ENCODE results near the gene ADM2.

The ADM2 gene

GRCh38 chr22:50469377-50470305, 11.7 kb upstream of the ADM2 start:
- DNase-seq (ENCODE audit: low read depth), result peak; percentile 18
- no peak for TF ChIP-seq CTCF (conservative IDR thresholded peaks at IDR 0.05; ENCODE audit: low read depth, low read length)
- H3K4me3 ChIP-seq (ENCODE audit: low read length), result no peak overlapping the region

- no peak overlapping the region for H3K4me3 ChIP-seq (ENCODE audit: low read length)
- DNase-seq (ENCODE audit: low read depth), result no peak
- TF ChIP-seq CTCF (conservative IDR thresholded peaks at IDR 0.05; ENCODE audit: low read depth, low read length), result no peak
Measured at GRCh38 chr22:50470491-50470890, 10.9 kb upstream of the ADM2 start.

DNA sequence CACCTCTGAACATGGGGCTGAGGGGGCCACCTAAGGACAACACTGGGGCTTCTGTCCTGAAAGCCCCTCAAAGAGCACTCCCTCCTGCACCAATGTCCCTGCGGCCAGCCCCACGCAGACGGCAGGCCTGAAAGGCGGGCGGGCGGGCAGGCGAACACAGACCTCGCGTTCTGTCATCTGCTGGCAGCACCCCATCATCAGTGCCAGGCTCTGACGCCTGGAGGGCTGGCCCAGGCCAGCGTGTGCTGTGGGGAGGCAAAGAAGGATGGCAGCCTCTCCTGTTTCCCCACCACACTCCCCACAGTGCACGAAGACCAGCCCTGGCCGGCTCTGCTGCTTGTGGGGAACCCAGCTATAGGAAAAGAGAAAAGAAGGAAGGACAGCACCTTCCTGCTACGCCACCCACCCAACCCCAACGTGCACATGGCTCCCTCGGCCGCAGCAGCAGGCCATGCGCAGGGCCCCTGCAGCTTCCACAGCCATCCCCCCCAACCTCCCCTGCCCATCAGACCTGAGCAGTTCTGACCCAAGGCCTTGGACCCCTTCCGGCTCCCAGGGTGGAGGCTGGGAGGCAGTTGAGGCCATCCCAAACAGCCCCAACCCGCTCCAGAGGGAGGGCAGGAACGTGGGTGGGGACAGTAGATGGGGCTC, 10.0 kb upstream of the ADM2 start:
- no peak for TF ChIP-seq CTCF (conservative IDR thresholded peaks at IDR 0.05; ENCODE audit: low read depth, low read length)
- H3K4me3 ChIP-seq (ENCODE audit: low read length), result no peak overlapping the region
- no peak for DNase-seq (ENCODE audit: low read depth)

- TF ChIP-seq CTCF (conservative IDR thresholded peaks at IDR 0.05; ENCODE audit: low read depth, low read length), result no peak
- H3K4me3 ChIP-seq (ENCODE audit: low read length), result no peak overlapping the region
- no peak for DNase-seq (ENCODE audit: low read depth)
Measured at GRCh38 chr22:50471962-50472361, 9.4 kb upstream of the ADM2 start.

- DNase-seq (ENCODE audit: low read depth), result no peak
- H3K4me3 ChIP-seq (ENCODE audit: low read length), result no peak overlapping the region
- peak; percentile 52 for TF ChIP-seq CTCF (conservative IDR thresholded peaks at IDR 0.05; ENCODE audit: low read depth, low read length)
Measured at GRCh38 chr22:50473088-50473487, 8.3 kb upstream of the ADM2 start.

DNA sequence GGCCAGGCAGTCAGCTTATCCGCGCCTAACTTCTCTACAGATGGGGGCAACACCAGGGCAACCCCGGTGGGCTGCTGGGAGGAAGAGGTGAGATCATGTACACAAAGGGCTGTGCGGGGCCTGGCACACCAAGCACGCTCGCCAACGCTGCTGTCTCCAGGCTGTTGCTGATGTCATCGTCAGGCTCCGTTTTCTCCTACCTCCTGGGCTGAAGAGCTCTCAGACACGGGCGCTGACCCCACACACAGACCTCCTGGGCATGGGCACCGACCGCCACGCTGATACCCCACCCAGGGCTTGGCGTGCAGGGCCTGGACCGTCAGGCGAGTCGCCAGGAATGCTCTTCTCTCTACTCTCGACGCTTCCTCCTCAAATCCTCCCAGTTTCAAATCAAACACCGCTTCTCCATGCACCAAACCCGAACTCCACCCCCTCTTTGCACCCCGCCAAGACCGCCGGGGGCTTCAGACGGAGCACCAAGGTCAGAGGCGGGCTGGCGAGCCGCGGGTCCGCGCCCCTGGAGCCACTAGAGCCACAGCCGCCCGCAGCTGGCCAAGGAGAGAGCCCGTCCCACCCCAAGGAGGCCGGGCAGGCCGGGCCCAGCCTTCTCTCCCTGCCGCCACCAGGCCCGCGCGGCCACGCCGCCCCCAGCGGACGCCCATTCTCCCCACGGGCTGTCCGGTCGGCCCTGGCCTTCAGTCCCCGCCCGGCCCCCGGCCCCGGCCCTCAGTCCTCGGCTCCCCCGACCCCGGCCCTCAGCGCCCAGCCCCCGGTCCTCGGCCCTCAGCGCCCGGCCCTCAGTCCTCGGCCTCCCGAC, 7.3 kb upstream of the ADM2 start:
- TF ChIP-seq CTCF (conservative IDR thresholded peaks at IDR 0.05; ENCODE audit: low read depth, low read length), result no peak
- peak overlapping the region; percentile 63 for H3K4me3 ChIP-seq (ENCODE audit: low read length)
- DNase-seq (ENCODE audit: low read depth), result peak; percentile 34

Data from retinal pigment epithelial cell (primary cell).